Putamen (tissue), 1 donor: ENCODE data around the gene HOGA1.
"Not testable (repeated sequence)": the region's sequence is repeated elsewhere in the genome, so short reads cannot be mapped to it uniquely, and the experiment has no call there.

Experiments
- DNase-seq: peaks from one replicate; pipeline ENCODE4 v3.0.0-alpha.2; 2016; ENCODE audit warnings: low spot score

Gene HOGA1

GRCh38 chr10:97554336-97554735 is 29.9 kb upstream of the HOGA1 start:
- DNase-seq, result not testable (repeated sequence)

- DNase-seq, result not testable (repeated sequence)
Observed at GRCh38 chr10:97555541-97555940, 28.6 kb upstream of the HOGA1 start.

- DNase-seq, result not testable (repeated sequence)
Observed at GRCh38 chr10:97560731-97561381, 23.3 kb upstream of the HOGA1 start.

GRCh38 chr10:97561386-97562077 is 22.7 kb upstream of the HOGA1 start:
- DNase-seq, result not testable (repeated sequence)

- not testable (repeated sequence) for DNase-seq
Observed at GRCh38 chr10:97562329-97562728, 21.9 kb upstream of the HOGA1 start.

GRCh38 chr10:97563337-97563736 is 20.9 kb upstream of the HOGA1 start:
- DNase-seq, result no peak

- no peak for DNase-seq
Observed at GRCh38 chr10:97564776-97565175, 19.4 kb upstream of the HOGA1 start.

GRCh38 chr10:97566336-97566996 is 17.7 kb upstream of the HOGA1 start:
- no peak for DNase-seq

GRCh38 chr10:97567891-97568290 is 16.3 kb upstream of the HOGA1 start:
- DNase-seq, result no peak

GRCh38 chr10:97570146-97570788 is 13.9 kb upstream of the HOGA1 start:
- no peak for DNase-seq

GRCh38 chr10:97570789-97571471 is 13.3 kb upstream of the HOGA1 start:
- DNase-seq, result no peak

- DNase-seq, result no peak
Observed at GRCh38 chr10:97571622-97572021, 12.6 kb upstream of the HOGA1 start.

- DNase-seq, result peak; percentile 75
Observed at GRCh38 chr10:97572214-97572989, 11.8 kb upstream of the HOGA1 start, which contains the start of gene ANKRD2. Gene ANKRD2, plus strand, starts transcription at chr10:97572779. Its CDS starts 10 bp downstream, at chr10:97572789.

- no peak for DNase-seq
Observed at GRCh38 chr10:97573021-97573420, 11.2 kb upstream of the HOGA1 start.

- no peak for DNase-seq
Observed at GRCh38 chr10:97573672-97574071, 10.5 kb upstream of the HOGA1 start.

- DNase-seq, result no peak
Observed at GRCh38 chr10:97574374-97575126, 9.6 kb upstream of the HOGA1 start.

- no peak for DNase-seq
Observed at GRCh38 chr10:97575127-97575668, 9.0 kb upstream of the HOGA1 start.

GRCh38 chr10:97576487-97576886 is 7.7 kb upstream of the HOGA1 start:
- not testable (repeated sequence) for DNase-seq

GRCh38 chr10:97577701-97578100 is 6.5 kb upstream of the HOGA1 start:
- DNase-seq, result no peak
